ENCODE data around the gene CEP55. TPM values are rescaled to one million over a fixed set of nuclear protein-coding genes. Genes with fewer than 3 reads are reported as not detected.
A peak's percentile ranks its signal among the peaks of the same experiment; 100 is the strongest.
"Not testable (repeated sequence)": the region's sequence is repeated elsewhere in the genome, so short reads cannot be mapped to it uniquely, and the experiment has no call there.

CEP55 gene
- total RNA-seq, 1 experiment from 2014 or later: 38.1 TPM

- no peak for DNase-seq (ENCODE audit: low spot score)
Measured at GRCh38 chr10:93513091-93513490, 16.7 kb downstream of the CEP55 start.

- no peak for DNase-seq (ENCODE audit: low spot score)
Measured at GRCh38 chr10:93514521-93514920, 18.1 kb downstream of the CEP55 start.

GRCh38 chr10:93515071-93516005 lies 18.9 kb downstream of the CEP55 start:
- DNase-seq (ENCODE audit: low spot score): no peak

- DNase-seq (ENCODE audit: low spot score): no peak
Measured at GRCh38 chr10:93516006-93516380, 19.6 kb downstream of the CEP55 start.

- DNase-seq (ENCODE audit: low spot score): no peak
Measured at GRCh38 chr10:93518531-93518930, 22.1 kb downstream of the CEP55 start.

- no peak for DNase-seq (ENCODE audit: low spot score)
Measured at GRCh38 chr10:93535293-93535692, 38.9 kb downstream of the CEP55 start.

GRCh38 chr10:93540871-93541270 lies 44.5 kb downstream of the CEP55 start:
- not testable (repeated sequence) for DNase-seq (ENCODE audit: low spot score)

- DNase-seq (ENCODE audit: low spot score): peak; percentile 92
Measured at GRCh38 chr10:93541402-93542357, 45.3 kb downstream of the CEP55 start.

GRCh38 chr10:93542358-93542791 lies 46.0 kb downstream of the CEP55 start:
- peak; percentile 89 for DNase-seq (ENCODE audit: low spot score)

- DNase-seq (ENCODE audit: low spot score): not testable (repeated sequence)
Measured at GRCh38 chr10:93546995-93547394, 50.6 kb downstream of the CEP55 start.

- DNase-seq (ENCODE audit: low spot score): no peak
Measured at GRCh38 chr10:93547522-93547921, 51.1 kb downstream of the CEP55 start.

- DNase-seq (ENCODE audit: low spot score): peak; percentile 69
Measured at GRCh38 chr10:93548376-93549071, 52.1 kb downstream of the CEP55 start.

GRCh38 chr10:93550606-93551005 lies 54.2 kb downstream of the CEP55 start:
- no peak for DNase-seq (ENCODE audit: low spot score)

- no peak for DNase-seq (ENCODE audit: low spot score)
Measured at GRCh38 chr10:93552780-93553179, 56.4 kb downstream of the CEP55 start.

- no peak for DNase-seq (ENCODE audit: low spot score)
Measured at GRCh38 chr10:93553482-93554315, 57.3 kb downstream of the CEP55 start.

GRCh38 chr10:93554316-93554663 lies 57.9 kb downstream of the CEP55 start:
- DNase-seq (ENCODE audit: low spot score): no peak

- peak; percentile 98 for DNase-seq (ENCODE audit: low spot score)
Measured at GRCh38 chr10:93554760-93555432, 58.5 kb downstream of the CEP55 start.

- no peak for DNase-seq (ENCODE audit: low spot score)
Measured at GRCh38 chr10:93559490-93559889, 63.1 kb downstream of the CEP55 start.

- DNase-seq (ENCODE audit: low spot score): no peak
Measured at GRCh38 chr10:93560541-93560940, 64.1 kb downstream of the CEP55 start.

GRCh38 chr10:93565446-93565845 lies 69.0 kb downstream of the CEP55 start:
- DNase-seq (ENCODE audit: low spot score): no peak
